GM23248 (cell line): ENCODE results near the gene P2RX7. TPM values are rescaled to one million over a fixed set of nuclear protein-coding genes. Genes with fewer than 3 reads are reported as not detected.
"Not testable (repeated sequence)": the region's sequence is repeated elsewhere in the genome, so short reads cannot be mapped to it uniquely, and the experiment has no call there.

Source experiments
- DNase-seq: peaks from one replicate; pipeline ENCODE4 v3.0.0-alpha.2; 2015
- H2AFZ ChIP-seq: fragments of 200-600 bp; sonication (generic); 2 replicates; pipeline ENCODE4 v1.6.1; 2016; ENCODE audit warnings: antibody characterized with exemption
- H3F3A ChIP-seq: fragments of 200-600 bp; sonication (generic); 2 replicates; pipeline ENCODE4 v1.6.1; 2016; ENCODE audit warnings: mild to moderate bottlenecking, antibody characterized with exemption, mixed run types; ENCODE audit not compliant: insufficient read depth
- H3K27ac ChIP-seq: fragments of 200-600 bp; sonication (generic); 2 replicates; pipeline ENCODE4 v1.5.1; 2016; ENCODE audit warnings: mild to moderate bottlenecking
- H3K27me3 ChIP-seq: fragments of 200-600 bp; sonication (generic); replicated peaks from 2 replicates; pipeline ENCODE4 v1.6.1; 2016; ENCODE audit warnings: mild to moderate bottlenecking; ENCODE audit not compliant: insufficient read depth
- H3K36me3 ChIP-seq: fragments of 200-600 bp; sonication (generic); 2 replicates; pipeline ENCODE4 v1.6.1; 2016; ENCODE audit warnings: low read depth, mild to moderate bottlenecking
- H3K4me1 ChIP-seq: fragments of 200-600 bp; sonication (generic); 2 replicates; pipeline ENCODE4 v1.6.1; 2016; ENCODE audit warnings: mild to moderate bottlenecking; ENCODE audit not compliant: insufficient read depth
- H3K4me2 ChIP-seq: fragments of 200-600 bp; sonication (generic); one replicate; pipeline ENCODE4 v1.6.1; 2016; ENCODE audit warnings: mild to moderate bottlenecking; ENCODE audit not compliant: unreplicated experiment
- H3K4me3 ChIP-seq: fragments of 200-600 bp; sonication (generic); 2 replicates; pipeline ENCODE4 v1.5.1; 2016; ENCODE audit warnings: mild to moderate bottlenecking
- H3K79me2 ChIP-seq: fragments of 200-600 bp; sonication (generic); 2 replicates; pipeline ENCODE4 v1.6.1; 2016; ENCODE audit warnings: mild to moderate bottlenecking; ENCODE audit not compliant: insufficient read depth
- H3K9ac ChIP-seq: fragments of 200-600 bp; sonication (generic); 2 replicates; pipeline ENCODE4 v1.6.1; 2016; ENCODE audit warnings: mild to moderate bottlenecking
- H3K9me2 ChIP-seq: fragments of 200-600 bp; sonication (generic); 2 replicates; pipeline ENCODE4 v1.6.1; 2016; ENCODE audit warnings: mixed run types, mild to moderate bottlenecking, moderate library complexity; ENCODE audit not compliant: insufficient read depth
- H3K9me3 ChIP-seq: fragments of 200-600 bp; sonication (generic); one replicate; pipeline ENCODE4 v1.6.1; 2017; ENCODE audit warnings: low read depth
- H4K20me1 ChIP-seq: fragments of 200-600 bp; sonication (generic); 2 replicates; pipeline ENCODE4 v1.6.0; 2016; ENCODE audit not compliant: insufficient read depth
- EZH2 ChIP-seq: fragments of 200-600 bp; sonication (generic); IDR thresholded peaks from 2 replicates; pipeline ENCODE4 v1.6.1; 2018; ENCODE audit warnings: antibody characterized with exemption, mild to moderate bottlenecking; ENCODE audit not compliant: insufficient read depth, poor library complexity, severe bottlenecking
- EZH2phosphoT487 ChIP-seq: fragments of 200-600 bp; sonication (generic); IDR thresholded peaks from 2 replicates; pipeline ENCODE4 v1.6.1; 2018; ENCODE audit warnings: antibody characterized with exemption, moderate library complexity, mild to moderate bottlenecking, low read depth; ENCODE audit not compliant: insufficient read depth
- WGBS, 2 experiments: methylation state at CpG; one replicate each; pipeline ENCODE4 v1.1.6; 2015 to 2017; ENCODE audit warnings: low lambda C conversion rate in 2 of 2, low coverage in 1 of 2; ENCODE audit errors: missing lambda C conversion rate in 2 of 2; 5-methylcytosine and 5-hydroxymethylcytosine counted together
- in situ Hi-C: fragments of 300-500 bp; cut with MboI; formaldehyde crosslinking; loops from 2 replicates; pipeline ENCODE4 v1.15.0; 2020
- polyA plus RNA-seq: library from polyadenylated mRNA; unstranded; fragments of >200 nt; fragmentation: Nextera tagmentation; extraction: Ambion mirVana; gene quantifications from 2 replicates; pipeline ENCODE4 v1.2.1, GENCODE V29; 2016
- total RNA-seq: library from RNA; depleted of rRNA; stranded (reverse); fragments of >200 nt; shearing (Covaris generic); gene quantifications from 2 replicates; pipeline ENCODE4 v1.2.3, GENCODE V29; 2014

P2RX7 gene
- total and polyA plus RNA-seq, 2 experiments from 2014 or later, result 0.53 to 0.54 TPM

DNA sequence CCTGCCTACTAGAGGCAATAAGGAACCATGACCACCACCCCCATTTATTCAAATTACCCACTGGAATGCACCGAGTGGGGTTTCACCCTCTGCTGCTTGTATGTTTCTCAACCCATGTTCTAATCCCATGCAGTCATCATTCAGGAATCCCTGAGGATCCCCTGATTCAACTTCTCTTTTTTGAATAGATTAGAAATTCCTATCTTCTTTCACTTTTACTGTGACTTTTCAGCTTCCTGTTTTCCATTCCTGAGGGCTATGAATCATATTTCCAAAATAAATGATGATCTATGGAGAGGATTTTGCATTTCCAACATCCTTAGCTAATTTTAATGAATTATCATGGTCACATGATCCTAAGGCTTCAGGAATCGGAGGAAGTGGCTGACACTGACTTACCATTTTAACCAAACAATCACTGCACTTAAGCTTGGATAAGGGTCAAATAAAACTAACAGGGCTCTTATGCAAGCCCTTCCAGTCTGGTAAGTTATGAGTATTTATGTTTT lies 57.9 kb downstream of the P2RX7 start:
- no peak overlapping the region for H2AFZ ChIP-seq
- H3K4me3 ChIP-seq, result peak overlapping the region; percentile 30; the same call in 1 of the 2 replicates
- in situ Hi-C loops, result no loop called here
- H4K20me1 ChIP-seq, result no peaks in the 10 kb centered on the region
- H3K4me1 ChIP-seq, result peaks cover 14% of the 10 kb centered on the region
- WGBS, 2 experiments, result 0 to 3% methylated on average over 2 of the region's 2 CpGs
- H3K9ac ChIP-seq, result no peak overlapping the region
- no peaks in the 10 kb centered on the region for H3K79me2 ChIP-seq
- H3K27me3 ChIP-seq, result no peaks in the 10 kb centered on the region
- peak; percentile 91 for DNase-seq
- no peaks in the 10 kb centered on the region for H3K9me3 ChIP-seq
- TF ChIP-seq EZH2 (no peak), EZH2phosphoT487 (0 out of 2 replicates have a peak, but pooled peaks have one; percentile 47)
- no peaks in the 10 kb centered on the region for H3K9me2 ChIP-seq
- H3F3A ChIP-seq, result peaks cover 5% of the 10 kb centered on the region
- H3K36me3 ChIP-seq, result no peaks in the 10 kb centered on the region
- H3K27ac ChIP-seq, result peak overlapping the region; percentile 49
- H3K4me2 ChIP-seq, result peak overlapping the region; percentile 27

DNA sequence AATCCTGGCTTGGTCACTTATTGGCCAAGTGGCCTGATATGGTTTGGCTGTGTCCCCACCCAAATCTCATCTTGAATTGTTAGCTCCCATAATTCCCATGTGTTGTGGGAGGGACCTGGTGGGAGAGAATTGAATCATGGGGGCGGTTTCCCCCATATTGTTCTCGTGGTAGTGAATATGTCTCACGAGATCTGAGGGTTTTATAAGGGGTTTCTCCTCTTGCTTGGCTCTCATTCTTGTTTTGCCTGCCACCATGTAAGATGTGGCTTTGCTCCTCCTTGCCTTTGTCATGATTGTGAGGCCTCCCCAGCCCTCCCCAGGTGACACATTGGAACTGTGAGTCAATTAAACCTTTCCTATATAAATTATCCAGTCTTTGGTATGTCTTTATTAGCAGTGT lies 58.5 kb downstream of the P2RX7 start:
- Histone ChIP-seq H3K9me3 (no peaks in the 10 kb centered on the region), H3K36me3 (no peaks in the 10 kb centered on the region), H3K27ac (peak overlapping the region; percentile 49), H3K4me1 (peaks cover 14% of the 10 kb centered on the region), H3K9ac (no peak overlapping the region), H3K4me2 (peak overlapping the region; percentile 27), H4K20me1 (no peaks in the 10 kb centered on the region), H3K79me2 (no peaks in the 10 kb centered on the region), H3K4me3 (peak overlapping the region; percentile 30; the same call in 1 of the 2 replicates), H3F3A (peaks cover 5% of the 10 kb centered on the region), H3K9me2 (no peaks in the 10 kb centered on the region), H2AFZ (no peak overlapping the region), H3K27me3 (no peaks in the 10 kb centered on the region)
- 96 to 97% methylated on average over 3 of the region's 3 CpGs for WGBS, 2 experiments
- DNase-seq, result peak; percentile 10
- in situ Hi-C loops, result no loop called here
- TF ChIP-seq EZH2, result no peak

DNA sequence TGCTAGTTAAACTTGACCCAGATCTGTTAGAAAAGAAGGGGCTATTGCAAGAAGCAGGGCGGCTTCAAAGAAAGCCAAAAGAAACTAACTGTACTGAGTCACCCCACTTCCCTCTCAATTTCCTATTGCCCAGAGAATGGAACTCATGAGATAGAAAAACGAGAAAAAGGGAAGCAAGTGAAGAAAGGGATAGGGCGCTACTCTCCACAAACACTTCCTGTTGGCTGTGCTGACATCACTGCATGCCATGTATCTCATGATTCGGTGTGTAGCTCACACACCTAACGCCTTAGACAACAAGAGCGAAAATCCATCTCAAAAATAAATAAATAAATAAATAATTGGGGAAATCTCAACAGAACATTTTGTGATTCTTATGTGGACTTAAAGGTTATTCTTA lies 64.2 kb downstream of the P2RX7 start:
- H4K20me1 ChIP-seq, result no peaks in the 10 kb centered on the region
- H3K4me2 ChIP-seq, result no peak overlapping the region
- DNase-seq, result no peak
- H3K27ac ChIP-seq, result no peak overlapping the region
- no peak overlapping the region for H3K9ac ChIP-seq
- H3K36me3 ChIP-seq, result no peaks in the 10 kb centered on the region
- H3K79me2 ChIP-seq, result no peaks in the 10 kb centered on the region
- TF ChIP-seq EZH2, result no peak
- TF ChIP-seq EZH2phosphoT487, result no peak
- in situ Hi-C loops, result no loop called here
- 78 to 81% methylated on average over 6 of the region's 6 CpGs for WGBS, 2 experiments
- no peaks in the 10 kb centered on the region for H3K9me3 ChIP-seq
- no peaks in the 10 kb centered on the region for H3K9me2 ChIP-seq
- no peaks in the 10 kb centered on the region for H3K4me1 ChIP-seq
- H3K27me3 ChIP-seq, result no peaks in the 10 kb centered on the region; the same call in 1 of the 2 replicates
- H3F3A ChIP-seq, result no peaks in the 10 kb centered on the region
- H3K4me3 ChIP-seq, result no peak overlapping the region
- no peak overlapping the region for H2AFZ ChIP-seq

DNA sequence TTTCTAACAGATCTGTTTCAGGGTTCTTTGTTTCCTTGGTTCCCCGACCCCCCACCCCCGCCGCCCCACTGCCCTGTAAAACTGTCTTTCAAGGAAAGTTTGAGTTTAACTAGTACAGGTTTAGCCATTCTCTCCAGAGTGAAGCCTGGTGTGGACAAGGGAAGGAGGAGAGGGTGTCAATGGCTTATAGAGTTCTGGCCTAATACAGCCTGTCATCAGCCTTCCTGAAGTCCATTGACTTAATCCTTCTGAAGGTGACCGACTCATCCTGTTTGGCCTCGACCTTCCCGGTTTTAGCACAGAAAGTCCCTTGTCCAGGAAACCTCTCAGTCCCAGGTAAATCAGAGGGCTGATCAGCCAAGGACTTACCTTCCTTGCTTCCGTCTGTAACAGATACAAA lies 66.3 kb downstream of the P2RX7 start:
- H3F3A ChIP-seq, result no peaks in the 10 kb centered on the region
- H3K9ac ChIP-seq, result no peak overlapping the region
- DNase-seq, result no peak
- in situ Hi-C loops, result no loop called here
- no peak overlapping the region for H3K27ac ChIP-seq
- 80 to 87% methylated on average over 6 to 7 of the region's 7 CpGs for WGBS, 2 experiments
- H3K4me2 ChIP-seq, result no peak overlapping the region
- no peaks in the 10 kb centered on the region for H4K20me1 ChIP-seq
- H3K4me1 ChIP-seq, result no peaks in the 10 kb centered on the region
- H3K9me3 ChIP-seq, result no peaks in the 10 kb centered on the region
- no peaks in the 10 kb centered on the region for H3K79me2 ChIP-seq
- no peaks in the 10 kb centered on the region; the same call in 1 of the 2 replicates for H3K27me3 ChIP-seq
- H3K4me3 ChIP-seq, result no peak overlapping the region
- H3K36me3 ChIP-seq, result no peaks in the 10 kb centered on the region
- TF ChIP-seq EZH2, result no peak
- no peak for TF ChIP-seq EZH2phosphoT487
- no peaks in the 10 kb centered on the region for H3K9me2 ChIP-seq
- H2AFZ ChIP-seq, result no peak overlapping the region

DNA sequence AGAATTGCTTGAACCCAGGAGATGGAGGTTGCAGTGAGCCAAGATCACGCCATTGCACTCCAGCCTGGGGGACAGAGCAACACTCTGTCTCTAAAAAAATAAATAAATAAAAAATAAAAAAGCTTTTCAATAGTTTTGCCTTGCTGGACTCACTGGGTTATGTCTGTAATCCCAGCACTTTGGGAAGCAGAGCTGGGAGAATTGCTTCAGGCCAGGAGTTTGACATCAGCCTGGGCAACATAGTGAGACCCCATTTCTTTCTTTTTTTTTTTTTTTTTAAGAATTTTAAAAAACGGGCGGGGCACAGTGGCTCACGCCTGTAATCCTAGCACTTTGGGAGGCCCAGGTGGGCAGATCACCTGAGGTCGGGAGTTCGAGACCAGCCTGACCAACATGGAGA lies 68.5 kb downstream of the P2RX7 start:
- H3K9me2 ChIP-seq, H3K27ac ChIP-seq, H3F3A ChIP-seq, H3K27me3 ChIP-seq, H2AFZ ChIP-seq, H4K20me1 ChIP-seq, DNase-seq, H3K9me3 ChIP-seq, in situ Hi-C loops, H3K4me3 ChIP-seq, H3K4me1 ChIP-seq, H3K9ac ChIP-seq, H3K4me2 ChIP-seq, H3K79me2 ChIP-seq, H3K36me3 ChIP-seq: not testable (repeated sequence)
- 85 to 86% methylated on average over 4 to 6 of the region's 6 CpGs for WGBS, 2 experiments
